GM12891 (cell line): ENCODE results near the gene SLC12A7.

Experiments
- POLR2A ChIP-seq: IDR thresholded peaks from 2 replicates; pipeline ENCODE4 v1.6.1; 2011; ENCODE audit warnings: low read depth, low read length, control low read depth
- POLR2AphosphoS5 ChIP-seq: IDR thresholded peaks from 2 replicates; pipeline ENCODE4 v1.6.1; 2011; ENCODE audit warnings: low read depth, low read length, control low read depth
- POU2F2 ChIP-seq: IDR thresholded peaks from 2 replicates; pipeline ENCODE4 v1.6.1; 2011; ENCODE audit warnings: low read depth, mild to moderate bottlenecking, control low read depth, low read length, moderate library complexity
- TAF1 ChIP-seq: IDR thresholded peaks from 2 replicates; pipeline ENCODE4 v1.6.1; 2011; ENCODE audit warnings: low read depth, low read length, control low read depth

- TF ChIP-seq POLR2A: no peak
- no peak for TF ChIP-seq POLR2AphosphoS5
- no peak for TF ChIP-seq TAF1
- no peak for TF ChIP-seq POU2F2
Observed at GRCh38 chr5:1003296-1003937, 108.4 kb downstream of the SLC12A7 start.
